ENCODE results near the gene LPAR2.
"Not testable (repeated sequence)": the region's sequence is repeated elsewhere in the genome, so short reads cannot be mapped to it uniquely, and the experiment has no call there.

LPAR2 gene

GRCh38 chr19:19628501-19629134, 598 bp upstream of the LPAR2 start:
- DNase-seq = peak; percentile 85

DNA sequence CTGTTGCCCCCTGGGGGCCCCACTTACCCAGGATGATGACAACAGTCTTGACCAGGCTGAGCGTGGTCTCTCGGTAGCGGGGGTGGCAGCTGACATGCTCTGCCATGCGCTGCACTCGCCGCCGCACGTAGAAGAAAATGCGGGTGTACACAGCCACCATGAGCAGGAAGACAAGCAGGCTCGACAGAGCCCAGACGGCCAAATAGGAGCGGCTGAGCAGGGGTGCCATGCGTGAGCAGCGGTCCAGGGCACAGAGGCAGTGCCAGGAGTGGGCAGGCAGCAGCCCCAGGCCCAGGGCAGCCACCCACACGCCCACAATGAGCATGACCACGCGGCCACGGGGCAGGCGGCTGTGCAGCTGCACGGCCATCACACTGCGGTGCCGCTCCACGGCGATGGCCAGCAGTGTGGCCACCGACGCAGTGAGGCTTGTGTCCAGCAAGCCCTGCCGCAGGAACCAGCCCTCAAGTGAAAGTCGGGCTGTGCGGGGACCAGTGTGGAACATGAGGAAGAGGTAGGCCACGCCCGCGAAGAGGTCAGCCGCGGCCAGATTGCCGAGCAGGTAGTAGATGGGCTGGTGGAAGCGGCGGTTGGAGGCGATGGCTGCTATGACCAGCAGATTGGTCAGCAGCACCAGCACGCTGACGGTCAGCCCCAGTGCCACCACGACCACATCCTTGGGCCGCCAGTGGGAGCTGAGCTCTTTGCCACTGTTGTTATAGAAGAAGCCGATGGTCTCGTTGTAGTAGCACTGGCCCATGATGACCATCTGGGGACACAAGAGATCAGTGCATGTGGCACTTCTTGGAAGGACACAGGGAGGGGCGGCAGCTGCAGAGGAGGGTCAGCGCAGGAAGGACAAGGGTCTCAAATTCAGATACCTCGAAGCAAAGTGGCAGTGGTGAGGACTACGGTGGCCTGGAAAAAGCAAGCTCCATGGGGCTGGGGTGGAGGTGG, 1.2 kb downstream of the LPAR2 start:
- DNase-seq = no peak

GRCh38 chr19:19624032-19624570, 3.9 kb downstream of the LPAR2 start:
- DNase-seq = no peak

- DNase-seq = no peak
Observed at GRCh38 chr19:19623383-19623782, 4.6 kb downstream of the LPAR2 start.

DNA sequence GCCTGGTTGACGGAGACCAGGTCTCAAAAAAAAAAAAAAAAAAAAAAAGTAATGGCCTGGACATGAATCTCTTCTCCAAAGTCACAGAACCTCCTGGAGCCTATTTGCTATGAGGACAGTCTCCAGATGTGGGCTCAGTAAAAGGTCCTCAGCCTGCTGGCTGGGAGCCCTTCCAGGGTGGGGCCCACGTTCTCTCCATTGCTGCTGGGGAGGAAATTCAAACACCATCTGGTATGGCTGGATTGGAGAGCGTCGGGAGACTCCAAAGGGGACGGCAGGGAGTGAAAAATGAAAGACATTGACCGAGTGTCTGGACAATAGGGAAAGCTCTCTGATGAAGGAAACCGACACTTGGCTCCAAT, 8.2 kb downstream of the LPAR2 start:
- no peak for DNase-seq

DNA sequence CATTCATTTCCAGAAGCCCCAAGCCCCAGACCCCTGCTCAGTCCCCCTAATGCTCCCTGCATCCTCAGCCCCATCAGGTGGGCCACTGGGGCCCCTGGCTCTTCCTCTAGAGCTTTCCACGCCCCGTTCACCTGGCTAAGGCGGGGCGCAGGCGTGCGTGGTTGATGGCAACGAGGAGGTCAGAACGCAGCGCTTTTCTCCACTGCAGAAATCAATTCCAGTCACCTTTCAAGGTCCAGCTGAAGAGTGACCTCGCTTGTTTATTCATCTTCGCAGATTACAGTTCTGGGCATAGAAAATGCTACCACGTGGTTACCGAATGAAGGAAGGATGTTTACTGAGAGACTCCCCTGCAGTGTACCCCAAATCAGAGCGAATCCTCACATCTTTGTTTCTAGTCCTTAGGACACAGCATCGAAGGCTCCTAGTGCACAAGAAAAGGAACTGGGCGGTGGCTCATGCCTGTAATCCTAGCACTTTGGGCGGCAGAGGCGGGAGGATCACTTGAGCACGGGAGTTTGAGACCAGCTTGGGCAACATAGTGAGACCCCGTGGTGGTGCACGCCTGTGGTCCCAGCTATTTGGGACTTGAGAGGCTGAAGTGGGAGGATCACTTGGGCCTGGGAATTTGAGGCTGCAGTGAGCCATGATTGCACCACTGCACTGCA, 8.7 kb downstream of the LPAR2 start:
- no peak for DNase-seq

DNA sequence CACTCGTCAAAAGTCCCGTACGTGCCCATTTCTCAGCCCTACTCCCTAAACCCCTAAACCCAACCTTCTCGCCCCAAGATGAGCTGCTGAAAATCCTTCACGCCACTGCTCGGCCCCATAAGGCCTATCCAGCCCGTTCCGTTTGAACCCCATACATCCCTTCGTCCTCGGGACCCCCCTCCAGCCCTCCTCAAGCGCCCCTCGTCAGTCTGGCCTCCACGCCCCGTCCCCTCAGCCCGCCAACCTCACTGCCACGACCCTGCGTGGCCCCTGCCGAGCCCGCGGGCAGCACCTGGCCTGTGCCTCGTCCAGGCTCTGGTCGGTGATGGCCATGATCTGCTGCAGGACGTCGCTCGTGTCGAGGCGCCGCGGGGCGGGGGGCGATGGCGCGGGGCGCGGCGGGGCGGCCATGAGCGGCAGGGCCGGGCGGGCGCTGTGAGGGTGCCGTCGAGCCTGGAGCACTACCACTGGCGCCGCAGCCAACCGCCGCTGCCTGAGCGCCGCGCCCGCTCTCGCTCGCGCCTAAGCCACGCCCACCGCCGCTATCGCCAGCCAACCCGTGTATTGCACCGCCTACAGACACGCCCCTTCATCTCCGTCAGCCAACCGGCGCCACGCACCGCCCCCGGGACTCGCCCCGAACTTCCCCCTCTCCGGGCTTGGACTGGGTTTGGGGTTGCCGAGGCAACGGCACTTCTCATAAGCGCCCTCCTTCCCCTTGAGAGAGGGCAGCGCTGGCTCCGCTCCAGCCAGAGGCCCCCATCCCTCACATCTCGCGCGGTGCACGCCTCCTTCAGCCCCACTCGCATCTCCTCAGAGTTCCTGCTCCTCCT, 9.6 kb downstream of the LPAR2 start, which contains the start of gene PBX4:
TSS of gene PBX4 (minus strand) at position 469 of the 833 bp plus-strand sequence. CDS start at position 411, 58 bp downstream.
- DNase-seq = peak; percentile 99

DNA sequence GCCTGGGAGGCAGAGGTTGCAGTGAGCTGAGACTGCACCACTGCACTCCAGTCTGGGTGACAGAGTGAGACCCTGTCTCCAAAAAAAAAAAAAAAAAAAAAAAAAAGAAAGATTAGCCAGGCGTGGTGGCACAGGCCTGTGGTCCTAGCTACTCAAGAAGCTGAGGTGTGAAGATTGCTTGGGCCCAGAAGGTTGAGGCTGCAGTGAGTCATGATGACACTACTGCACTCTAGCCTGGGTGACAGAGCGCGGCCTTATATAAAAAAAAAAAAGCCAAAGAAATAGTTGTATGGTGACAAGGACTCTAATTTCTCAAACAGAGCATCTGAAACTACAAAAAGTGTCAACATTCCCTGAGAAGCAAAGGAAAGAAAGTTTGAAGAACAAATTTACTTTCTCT, 12.9 kb downstream of the LPAR2 start:
- no peak for DNase-seq

DNA sequence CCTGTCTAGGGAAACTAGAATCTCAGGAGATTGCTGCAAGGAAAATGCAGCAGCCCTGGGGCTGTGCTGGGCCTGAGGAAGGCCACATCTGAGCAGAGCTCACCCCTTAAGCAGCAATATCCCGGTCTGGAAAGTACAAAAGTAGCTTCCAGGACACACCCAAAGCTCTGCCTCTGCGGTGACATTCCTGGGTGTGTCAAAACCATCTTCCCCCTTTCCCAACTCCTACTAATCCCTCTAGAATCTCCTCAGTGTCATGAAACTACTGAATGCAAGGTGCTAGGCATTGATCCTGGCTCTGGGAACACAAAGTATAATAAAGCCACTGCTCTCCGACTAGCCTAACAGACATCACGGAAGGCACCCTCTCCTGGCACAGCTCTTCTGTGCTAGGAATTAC, 14.5 kb downstream of the LPAR2 start:
- no peak for DNase-seq

- no peak for DNase-seq
Observed at GRCh38 chr19:19610376-19611202, 17.4 kb downstream of the LPAR2 start.

DNA sequence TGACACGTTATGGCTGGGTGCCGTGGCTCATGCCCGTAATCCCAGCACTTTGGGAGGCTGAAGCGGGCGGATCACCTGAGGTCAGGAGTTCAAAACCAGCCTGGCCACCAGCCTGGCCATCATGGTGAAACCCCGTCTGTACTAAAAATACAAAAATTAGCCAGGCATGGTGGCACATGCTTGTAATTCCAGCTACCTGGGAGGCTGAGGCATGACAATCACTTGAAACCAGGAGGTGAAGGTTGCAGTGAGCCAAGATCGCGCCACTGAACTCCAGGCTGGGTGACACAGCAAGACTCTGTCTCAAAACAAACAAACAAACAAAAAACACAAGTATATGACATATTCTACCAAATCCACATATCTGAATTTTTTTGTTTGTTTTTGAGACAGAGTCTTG, 21.3 kb downstream of the LPAR2 start:
- not testable (repeated sequence) for DNase-seq

DNA sequence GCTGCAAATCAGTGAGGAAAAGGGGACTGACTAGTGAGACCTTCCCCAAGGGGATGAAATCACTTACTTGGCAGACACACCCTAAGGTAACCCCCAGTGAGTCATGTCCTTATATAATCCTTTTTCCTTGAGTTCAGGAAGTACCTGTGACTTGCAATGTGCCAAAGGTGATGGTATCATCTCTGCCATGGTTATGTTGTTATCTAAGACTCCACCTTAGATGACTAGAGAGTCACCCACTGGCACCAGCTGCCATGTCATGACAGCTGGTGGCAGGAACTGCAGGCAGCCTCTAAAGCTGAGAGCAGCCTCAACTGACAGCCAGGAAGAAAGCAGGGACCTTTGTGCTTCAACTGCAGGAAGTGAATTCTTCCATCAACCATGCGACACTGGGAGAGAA, 22.0 kb downstream of the LPAR2 start:
- no peak for DNase-seq

DNA sequence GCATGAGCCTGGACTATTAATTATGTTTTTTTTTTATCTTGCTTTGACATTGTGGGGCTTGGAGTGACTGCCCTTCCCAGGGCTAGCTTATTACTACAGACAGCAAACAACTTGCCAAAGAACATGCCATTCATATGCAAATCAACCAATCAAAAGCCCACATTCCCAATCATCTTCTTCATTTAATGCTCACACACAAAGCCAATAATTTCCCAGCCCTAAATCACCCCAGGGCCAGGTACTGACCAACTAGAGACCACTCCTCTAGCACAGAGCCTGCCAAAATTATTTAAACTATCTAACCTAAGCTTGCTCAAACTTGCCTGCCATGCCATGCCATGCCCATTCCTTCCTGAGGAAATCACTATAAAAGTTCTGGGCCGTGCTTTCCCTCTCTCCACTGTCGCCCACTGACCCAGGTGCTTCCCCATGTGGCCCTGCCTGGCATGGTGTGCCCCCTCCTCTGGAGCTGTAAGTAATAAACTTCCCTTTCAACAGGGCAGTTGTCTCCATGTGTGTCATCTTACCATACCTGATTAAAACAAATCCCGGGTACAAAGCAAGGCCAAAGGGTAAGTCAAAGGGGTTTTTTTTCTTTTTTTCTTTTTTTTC, 25.2 kb downstream of the LPAR2 start:
- DNase-seq = no peak

DNA sequence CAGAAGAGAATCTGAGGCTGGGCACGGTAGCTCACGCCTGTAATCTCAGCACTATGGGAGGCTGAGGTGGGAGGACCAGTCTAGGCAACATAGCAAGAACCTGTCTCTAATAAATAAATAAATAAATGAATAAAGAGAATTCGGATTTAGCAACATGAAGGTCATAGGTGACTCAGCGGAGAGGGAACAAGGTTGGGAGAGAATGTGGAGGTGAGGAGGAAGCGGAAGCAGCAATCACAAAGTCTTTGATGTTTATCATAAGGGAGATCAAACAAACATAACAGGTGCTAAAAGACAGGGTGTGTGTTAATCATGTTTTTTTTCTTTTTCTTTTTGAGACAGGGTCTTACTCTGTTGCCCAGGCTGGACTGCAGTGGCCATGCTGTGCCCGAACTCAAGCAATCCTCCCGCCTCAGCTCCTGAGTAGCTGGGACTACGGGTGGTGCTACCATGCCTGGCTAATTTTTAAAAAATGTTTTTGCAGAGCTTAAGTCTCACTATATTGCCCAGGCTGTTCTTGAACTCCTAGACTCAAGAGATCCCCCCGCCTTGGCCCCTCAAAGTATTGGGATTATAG, 25.8 kb downstream of the LPAR2 start:
- DNase-seq = no peak

- DNase-seq = no peak
Observed at GRCh38 chr19:19600793-19601330, 27.2 kb downstream of the LPAR2 start.

GRCh38 chr19:19598728-19599451, 29.1 kb downstream of the LPAR2 start:
- not testable (repeated sequence) for DNase-seq

DNA sequence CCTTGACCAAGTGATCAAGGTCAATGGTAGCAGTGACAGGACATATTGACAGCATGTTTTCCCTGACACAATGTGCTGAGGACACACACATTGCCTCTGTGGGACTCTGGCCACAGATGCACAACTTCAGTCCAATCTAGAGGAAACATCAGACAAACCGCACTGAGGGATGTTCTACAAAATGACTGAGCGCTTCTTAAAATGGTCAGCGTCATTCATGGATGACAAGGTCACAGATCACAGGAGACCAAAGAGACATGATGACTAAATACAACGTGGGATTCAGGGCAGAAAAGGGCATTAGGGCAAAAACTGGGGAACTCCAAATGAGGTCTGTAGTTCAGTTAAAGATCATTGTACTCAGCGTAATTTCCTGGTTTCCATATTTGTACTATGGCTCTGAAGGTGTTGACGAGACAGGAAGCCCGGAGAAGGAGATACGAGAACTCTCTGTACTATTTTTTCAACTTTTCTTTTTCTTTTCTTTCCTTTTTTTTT, 30.2 kb downstream of the LPAR2 start:
- no peak for DNase-seq

- DNase-seq = no peak
Observed at GRCh38 chr19:19595171-19595701, 32.8 kb downstream of the LPAR2 start.

GRCh38 chr19:19594381-19594780, 33.6 kb downstream of the LPAR2 start:
- no peak for DNase-seq

All from DMS79 treated with DMSO at 0.1 percent for 48 hours (cell line).